PC-9 (cell line): Measurements from ENCODE around the gene GFRA1. TPM values are rescaled to one million over a fixed set of nuclear protein-coding genes. Genes with fewer than 3 reads are reported as not detected.

Experiments used
- BruUV-seq: library from RNA; stranded (reverse); fragments of 400-500 nt; replicated peaks from 2 replicates; lab custom pipeline; 2021; lab: Mats Ljungman, UMichigan
- CTCF ChIA-PET: fragments of 300-600 bp; sonication (Branson Sonifier 250); formaldehyde crosslinking; loops from one replicate; lab custom pipeline; 2022; ENCODE audit warnings: antibody characterized with exemption; lab: Charles Lee
- POLR2A ChIA-PET: fragments of 300-600 bp; sonication (Branson Sonifier 250); formaldehyde crosslinking; loops from one replicate; lab custom pipeline; 2022; ENCODE audit warnings: antibody characterized with exemption; ENCODE audit not compliant: unreplicated experiment; lab: Charles Lee
- DNase-seq, 2 experiments: peaks; one replicate each; pipeline versions ENCODE4 v3.0.0 to v3.0.0-alpha.2; 2015 to 2022; ENCODE audit warnings: mixed read lengths in 1 of 2
- H2AFZ ChIP-seq: fragments of 200-600 bp; sonication (generic); 2 replicates; pipeline ENCODE4 v1.8.1; 2017; ENCODE audit warnings: antibody characterized with exemption
- H3F3A ChIP-seq: fragments of 200-600 bp; sonication (generic); 2 replicates; pipeline ENCODE4 v1.8.1; 2017; ENCODE audit warnings: antibody characterized with exemption, mild to moderate bottlenecking, low read depth; ENCODE audit not compliant: insufficient read depth
- H3K27ac ChIP-seq: fragments of 200-600 bp; sonication (generic); 2 replicates; pipeline ENCODE4 v1.6.1; 2016; ENCODE audit warnings: mixed run types
- H3K27me3 ChIP-seq: fragments of 200-600 bp; sonication (generic); 2 replicates; pipeline ENCODE4 v1.6.1; 2016; ENCODE audit warnings: low read depth, mixed run types; ENCODE audit not compliant: insufficient read depth
- H3K36me3 ChIP-seq: fragments of 200-600 bp; sonication (generic); 2 replicates; pipeline ENCODE4 v1.6.1; 2016; ENCODE audit warnings: low read depth, mixed run types
- H3K4me1 ChIP-seq: fragments of 200-600 bp; sonication (generic); replicated peaks from 2 replicates; pipeline ENCODE4 v1.6.1; 2016; ENCODE audit warnings: mixed run types; ENCODE audit not compliant: insufficient read depth
- H3K4me2 ChIP-seq: fragments of 200-600 bp; sonication (generic); 2 replicates; pipeline ENCODE4 v1.6.1; 2017; ENCODE audit warnings: mixed run types
- H3K4me3 ChIP-seq: fragments of 200-600 bp; sonication (generic); 2 replicates; pipeline ENCODE4 v1.6.1; 2016; ENCODE audit warnings: mixed run types
- H3K79me2 ChIP-seq: fragments of 200-600 bp; sonication (generic); 2 replicates; pipeline ENCODE4 v1.6.1; 2017; ENCODE audit warnings: low read depth, mixed run types
- H3K9me2 ChIP-seq: fragments of 200-600 bp; sonication (generic); 2 replicates; pipeline ENCODE4 v1.8.1; 2017; ENCODE audit warnings: mild to moderate bottlenecking; ENCODE audit not compliant: insufficient read depth
- H3K9me3 ChIP-seq: fragments of 200-600 bp; sonication (generic); 2 replicates; pipeline ENCODE4 v1.8.1; 2016; ENCODE audit warnings: low read depth; ENCODE audit not compliant: insufficient read depth
- H4K20me1 ChIP-seq: fragments of 200-600 bp; sonication (generic); 2 replicates; pipeline ENCODE4 v1.8.1; 2017; ENCODE audit not compliant: insufficient read depth
- CTCF ChIP-seq: fragments of 200-600 bp; sonication (generic); conservative IDR thresholded peaks from 2 replicates; pipeline ENCODE4 v1.6.1; 2017; ENCODE audit warnings: mixed run types, antibody characterized with exemption, mild to moderate bottlenecking, moderate library complexity
- EZH2 ChIP-seq: fragments of 200-600 bp; sonication (generic); IDR thresholded peaks from 2 replicates; pipeline ENCODE4 v1.8.0; 2017; ENCODE audit warnings: antibody characterized with exemption, low read depth
- intact Hi-C: fragments of 100-400 bp; cut with micrococcal nuclease; formaldehyde crosslinking; loops from one replicate; pipeline ENCODE4 v1.10.0; 2022; ENCODE audit not compliant: unreplicated experiment
- total RNA-seq: library from RNA; stranded (reverse); gene quantifications from 2 replicates; pipeline ENCODE4 v1.2.3, GENCODE V29; 2021

Gene GFRA1
- total RNA-seq, 1 experiment from 2014 or later: 0.11 TPM

DNA sequence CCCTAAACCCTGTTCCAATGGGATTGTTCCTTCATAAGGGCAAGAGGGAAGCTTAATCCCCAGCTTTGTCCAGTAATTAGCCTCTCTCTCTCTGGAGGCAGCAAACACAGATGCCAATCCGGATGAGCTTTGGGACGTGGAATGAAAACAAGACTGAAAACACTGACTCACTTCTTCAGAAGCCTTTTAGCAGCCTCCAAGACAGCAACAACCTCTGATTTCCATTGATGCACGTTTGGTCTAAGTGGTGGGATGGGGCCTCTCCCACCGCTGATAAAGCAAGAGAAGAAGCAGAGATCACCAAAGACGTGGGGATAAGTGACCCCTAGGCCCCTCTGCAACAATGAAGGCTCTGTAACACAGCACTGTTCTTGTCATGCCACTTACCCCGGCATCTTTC is 5.8 kb upstream of the GFRA1 start:
- Histone ChIP-seq H4K20me1 (no peaks in the 10 kb centered on the region), H3K9me2 (no peaks in the 10 kb centered on the region), H3K4me3 (no peak overlapping the region), H3F3A (no peaks in the 10 kb centered on the region), H3K27me3 (no peaks in the 10 kb centered on the region), H3K27ac (no peak overlapping the region), H3K79me2 (no peaks in the 10 kb centered on the region), H3K9me3 (no peaks in the 10 kb centered on the region), H3K36me3 (no peaks in the 10 kb centered on the region), H3K4me2 (no peak overlapping the region), H3K4me1 (no peaks in the 10 kb centered on the region), H2AFZ (no peak overlapping the region)
- no TSS peak for BruUV-seq
- no peak for TF ChIP-seq CTCF
- TF ChIP-seq EZH2: no peak
- CTCF ChIA-PET: no interaction called here
- intact Hi-C loops: no loop called here
- POLR2A ChIA-PET: no interaction called here
- DNase-seq: no peak

- H2AFZ ChIP-seq: no peak overlapping the region
- H3K9me3 ChIP-seq: no peaks in the 10 kb centered on the region
- no peaks in the 10 kb centered on the region for H3K9me2 ChIP-seq
- H3K4me3 ChIP-seq: no peak overlapping the region
- no TSS peak for BruUV-seq
- no peaks in the 10 kb centered on the region for H3F3A ChIP-seq
- H3K79me2 ChIP-seq: no peaks in the 10 kb centered on the region
- intact Hi-C loops: no loop called here
- H3K4me1 ChIP-seq: no peaks in the 10 kb centered on the region
- no peak overlapping the region for H3K4me2 ChIP-seq
- H3K27ac ChIP-seq: no peak overlapping the region
- CTCF ChIA-PET: no interaction called here
- no peaks in the 10 kb centered on the region for H3K36me3 ChIP-seq
- POLR2A ChIA-PET: no interaction called here
- no peak for DNase-seq
- TF ChIP-seq EZH2 (no peak), CTCF (no peak)
- H3K27me3 ChIP-seq: no peaks in the 10 kb centered on the region
- no peaks in the 10 kb centered on the region for H4K20me1 ChIP-seq
These were observed 4.0 kb upstream of the GFRA1 start for GRCh38 chr10:116276981-116277380.

GRCh38 chr10:116274064-116274904 is 1.3 kb upstream of the GFRA1 start:
- no peak overlapping the region for H3K27ac ChIP-seq
- no peak overlapping the region for H2AFZ ChIP-seq
- no peak overlapping the region for H3K4me2 ChIP-seq
- no peaks in the 10 kb centered on the region for H3K79me2 ChIP-seq
- intact Hi-C loops: no loop called here
- no peaks in the 10 kb centered on the region for H3K36me3 ChIP-seq
- no peaks in the 10 kb centered on the region for H3F3A ChIP-seq
- no peaks in the 10 kb centered on the region for H3K27me3 ChIP-seq
- H3K9me3 ChIP-seq: no peaks in the 10 kb centered on the region
- no peaks in the 10 kb centered on the region for H4K20me1 ChIP-seq
- ChIA-PET CTCF (no interaction called here), POLR2A (no interaction called here)
- TF ChIP-seq EZH2 (no peak), CTCF (no peak)
- no peaks in the 10 kb centered on the region for H3K9me2 ChIP-seq
- no peak overlapping the region for H3K4me3 ChIP-seq
- H3K4me1 ChIP-seq: no peaks in the 10 kb centered on the region
- no TSS peak for BruUV-seq
- no peak for DNase-seq
